ENCODE measurements around the gene IL34. TPM values are rescaled to one million over a fixed set of nuclear protein-coding genes. Genes with fewer than 3 reads are reported as not detected.
"Not testable (repeated sequence)": the region's sequence is repeated elsewhere in the genome, so short reads cannot be mapped to it uniquely, and the experiment has no call there.

The IL34 gene
- total and polyA plus RNA-seq, 4 donors: 4.0 to 13.4 (median 7.7) TPM

DNA sequence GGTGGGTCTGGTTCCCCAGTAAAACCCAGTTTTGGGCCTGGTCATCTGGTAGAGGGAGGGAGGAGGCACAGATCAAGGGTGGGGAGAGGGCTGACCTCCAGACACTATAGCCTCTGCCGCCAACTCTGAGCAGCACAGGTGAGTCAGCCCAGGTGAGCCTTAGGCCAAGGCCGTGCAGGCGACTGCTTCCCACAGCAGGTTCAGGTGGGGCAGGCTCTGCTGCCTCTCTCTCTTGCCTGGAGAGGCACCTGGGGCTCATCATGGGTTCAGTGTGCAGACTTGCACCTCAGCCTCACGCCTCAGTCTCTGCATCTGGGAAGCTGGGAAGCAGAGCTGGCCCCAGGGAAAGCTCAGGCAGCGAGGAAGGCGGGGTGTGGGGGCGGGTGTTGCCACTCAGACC, 37.8 kb upstream of the IL34 start:
- DNase-seq (ENCODE audit: low read depth in 4 of 6, low spot score in 6 of 6): no peak
- no peaks in the 10 kb centered on the region for H3K9me3 ChIP-seq (ENCODE audit: control insufficient read depth, insufficient read depth, low read length)
- H3K4me1 ChIP-seq (ENCODE audit: control insufficient read depth, insufficient read depth, low read length): peaks cover 8% of the 10 kb centered on the region
- H3K27ac ChIP-seq (ENCODE audit: low read depth, low read length): no peak overlapping the region
- no peaks in the 10 kb centered on the region for H3K36me3 ChIP-seq (ENCODE audit: control insufficient read depth, insufficient read depth, low read length)
- WGBS (ENCODE audit: insufficient coverage): 89% methylated on average over 7 of the region's 7 CpGs
- no peak overlapping the region for H3K4me3 ChIP-seq (ENCODE audit: low read depth, low read length)
- no peaks in the 10 kb centered on the region for H3K27me3 ChIP-seq (ENCODE audit: control insufficient read depth, insufficient read depth, low read length)

- peak in 1 of 6 donors; percentile 38 for DNase-seq (ENCODE audit: low read depth in 4 of 6, low spot score in 6 of 6)
- Histone ChIP-seq H3K4me3 (ENCODE audit: low read depth, low read length) (no peak overlapping the region), H3K27me3 (ENCODE audit: control insufficient read depth, insufficient read depth, low read length) (no peaks in the 10 kb centered on the region), H3K27ac (ENCODE audit: low read depth, low read length) (no peak overlapping the region), H3K4me1 (ENCODE audit: control insufficient read depth, insufficient read depth, low read length) (peaks cover 8% of the 10 kb centered on the region), H3K9me3 (ENCODE audit: control insufficient read depth, insufficient read depth, low read length) (no peaks in the 10 kb centered on the region), H3K36me3 (ENCODE audit: control insufficient read depth, insufficient read depth, low read length) (no peaks in the 10 kb centered on the region)
- 74% methylated on average over 13 of the region's 18 CpGs for WGBS (ENCODE audit: insufficient coverage)
These were observed 35.8 kb upstream of the IL34 start for GRCh38 chr16:70610273-70611223.

GRCh38 chr16:70611224-70611598, 35.1 kb upstream of the IL34 start:
- Histone ChIP-seq H3K27ac (ENCODE audit: low read depth, low read length) (no peak overlapping the region), H3K4me3 (ENCODE audit: low read depth, low read length) (no peak overlapping the region), H3K9me3 (ENCODE audit: control insufficient read depth, insufficient read depth, low read length) (no peaks in the 10 kb centered on the region), H3K27me3 (ENCODE audit: control insufficient read depth, insufficient read depth, low read length) (no peaks in the 10 kb centered on the region), H3K36me3 (ENCODE audit: control insufficient read depth, insufficient read depth, low read length) (no peaks in the 10 kb centered on the region), H3K4me1 (ENCODE audit: control insufficient read depth, insufficient read depth, low read length) (peaks cover 8% of the 10 kb centered on the region)
- DNase-seq (ENCODE audit: low read depth in 4 of 6, low spot score in 6 of 6): no peak
- WGBS (ENCODE audit: insufficient coverage): 80% methylated on average over 4 of the region's 5 CpGs

DNA sequence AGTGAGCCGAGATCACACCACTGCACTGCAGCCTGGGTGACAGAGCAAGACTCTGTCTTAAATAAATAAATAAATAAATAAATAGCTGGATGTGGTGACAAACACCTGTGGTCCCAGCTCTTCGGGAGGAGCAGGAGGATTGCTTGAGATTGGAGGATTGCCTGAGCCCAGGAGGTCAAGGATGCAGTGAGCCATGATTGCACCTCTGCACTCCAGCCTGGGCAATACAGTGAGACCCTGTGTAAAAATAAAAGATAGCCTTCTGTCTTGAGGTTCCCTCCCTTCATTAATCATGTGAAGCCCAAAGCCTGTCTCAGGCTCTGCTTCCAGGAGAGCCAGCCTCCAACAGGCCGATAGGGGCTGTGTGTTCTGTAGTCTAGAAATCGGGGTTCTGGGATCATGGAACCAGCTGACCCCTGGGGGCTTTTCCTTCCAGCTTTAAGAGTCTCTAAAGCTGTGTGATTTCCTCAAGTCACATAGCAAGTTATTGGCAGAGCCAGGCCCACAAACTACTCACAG, 34.5 kb upstream of the IL34 start:
- Histone ChIP-seq H3K27ac (ENCODE audit: low read depth, low read length) (no peak overlapping the region), H3K36me3 (ENCODE audit: control insufficient read depth, insufficient read depth, low read length) (no peaks in the 10 kb centered on the region)

DNA sequence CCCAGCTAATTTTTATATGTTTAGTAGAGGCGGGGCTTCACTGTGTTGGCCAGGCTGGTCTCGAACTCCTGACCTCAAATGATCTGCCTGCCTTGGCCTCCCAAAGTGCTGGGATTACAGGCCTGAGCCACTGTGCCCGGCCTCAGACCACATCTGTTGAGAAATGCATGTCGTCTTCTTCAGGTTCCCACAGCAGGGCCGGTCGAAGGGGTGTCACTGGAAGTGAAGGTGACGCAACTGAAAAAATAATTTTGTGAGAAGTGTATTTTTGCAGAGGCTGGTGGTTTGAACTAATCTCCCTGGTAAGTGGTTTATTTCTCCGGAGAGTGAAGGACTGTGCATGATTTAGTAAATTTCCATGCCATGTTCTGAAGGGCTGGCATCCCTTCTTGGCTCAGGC, 33.4 kb upstream of the IL34 start:
- no peak for DNase-seq (ENCODE audit: low read depth in 4 of 6, low spot score in 6 of 6)
- H3K36me3 ChIP-seq (ENCODE audit: control insufficient read depth, insufficient read depth, low read length): no peaks in the 10 kb centered on the region
- H3K27me3 ChIP-seq (ENCODE audit: control insufficient read depth, insufficient read depth, low read length): no peaks in the 10 kb centered on the region
- H3K27ac ChIP-seq (ENCODE audit: low read depth, low read length): no peak overlapping the region
- H3K4me3 ChIP-seq (ENCODE audit: low read depth, low read length): no peak overlapping the region
- no peaks in the 10 kb centered on the region for H3K9me3 ChIP-seq (ENCODE audit: control insufficient read depth, insufficient read depth, low read length)
- H3K4me1 ChIP-seq (ENCODE audit: control insufficient read depth, insufficient read depth, low read length): peaks cover 8% of the 10 kb centered on the region
- WGBS (ENCODE audit: insufficient coverage): 87% methylated on average over 8 of the region's 8 CpGs

More for the DNA sequence above, 34.5 kb upstream of the IL34 start:
- no peak for DNase-seq (ENCODE audit: low read depth in 4 of 6, low spot score in 6 of 6)
- Histone ChIP-seq H3K4me1 (ENCODE audit: control insufficient read depth, insufficient read depth, low read length) (peaks cover 8% of the 10 kb centered on the region), H3K4me3 (ENCODE audit: low read depth, low read length) (no peak overlapping the region), H3K9me3 (ENCODE audit: control insufficient read depth, insufficient read depth, low read length) (no peaks in the 10 kb centered on the region), H3K27me3 (ENCODE audit: control insufficient read depth, insufficient read depth, low read length) (no peaks in the 10 kb centered on the region)
- WGBS (ENCODE audit: insufficient coverage): 63% methylated on average over 2 of the region's 4 CpGs

DNA sequence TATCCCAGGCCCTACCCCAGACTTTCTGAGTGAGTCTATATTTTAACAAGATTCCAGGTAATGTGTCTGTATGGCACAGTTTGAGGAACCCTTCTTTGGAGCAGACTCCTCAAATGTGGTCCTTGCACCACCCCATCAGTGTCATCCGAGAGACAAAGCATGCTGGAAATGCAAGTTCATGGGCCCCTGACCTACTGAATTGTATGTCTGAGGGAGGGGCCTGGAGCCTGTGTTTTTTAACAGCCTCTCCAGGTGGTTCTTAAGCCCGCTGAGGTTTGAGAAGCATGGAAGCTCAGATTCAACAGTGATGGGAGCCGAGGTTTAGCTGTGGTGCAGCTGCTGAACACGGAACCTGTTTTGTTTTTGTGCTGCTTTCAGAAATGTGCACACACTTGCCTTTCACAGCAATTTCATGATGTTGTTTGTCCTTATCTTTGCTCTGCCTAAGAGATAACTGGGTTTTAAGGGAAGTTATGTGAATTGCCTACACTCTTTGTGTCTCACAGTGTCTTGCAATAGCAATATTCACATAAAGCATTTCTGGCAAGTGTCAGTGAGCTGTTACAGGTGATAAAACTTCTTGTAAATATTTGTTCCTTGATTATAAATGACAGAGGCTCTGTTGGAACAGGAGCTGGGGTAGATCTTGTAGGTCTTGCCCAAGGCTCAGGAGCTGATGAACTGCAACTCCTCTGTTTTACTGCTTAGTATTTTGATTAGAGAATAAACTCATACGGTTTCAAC, 32.0 kb upstream of the IL34 start:
- no peak for DNase-seq (ENCODE audit: low read depth in 4 of 6, low spot score in 6 of 6)
- Histone ChIP-seq H3K4me3 (ENCODE audit: low read depth, low read length) (no peak overlapping the region), H3K4me1 (ENCODE audit: control insufficient read depth, insufficient read depth, low read length) (peaks cover 8% of the 10 kb centered on the region), H3K27me3 (ENCODE audit: control insufficient read depth, insufficient read depth, low read length) (no peaks in the 10 kb centered on the region), H3K9me3 (ENCODE audit: control insufficient read depth, insufficient read depth, low read length) (no peaks in the 10 kb centered on the region), H3K36me3 (ENCODE audit: control insufficient read depth, insufficient read depth, low read length) (no peaks in the 10 kb centered on the region), H3K27ac (ENCODE audit: low read depth, low read length) (no peak overlapping the region)
- WGBS (ENCODE audit: insufficient coverage): 61% methylated on average over 3 of the region's 5 CpGs

- Histone ChIP-seq H3K36me3 (ENCODE audit: control insufficient read depth, insufficient read depth, low read length) (no peaks in the 10 kb centered on the region), H3K4me3 (ENCODE audit: low read depth, low read length) (no peak overlapping the region), H3K27me3 (ENCODE audit: control insufficient read depth, insufficient read depth, low read length) (no peaks in the 10 kb centered on the region), H3K4me1 (ENCODE audit: control insufficient read depth, insufficient read depth, low read length) (peaks cover under 1% of the 10 kb centered on the region), H3K9me3 (ENCODE audit: control insufficient read depth, insufficient read depth, low read length) (no peaks in the 10 kb centered on the region), H3K27ac (ENCODE audit: low read depth, low read length) (no peak overlapping the region)
- peak in 2 of 6 donors; percentile 18 to 72 for DNase-seq (ENCODE audit: low read depth in 4 of 6, low spot score in 6 of 6)
- WGBS (ENCODE audit: insufficient coverage): 37% methylated on average over 2 of the region's 5 CpGs
These were observed 30.4 kb upstream of the IL34 start for GRCh38 chr16:70615945-70616344.

GRCh38 chr16:70621864-70622263, 24.5 kb upstream of the IL34 start:
- H3K27me3 ChIP-seq (ENCODE audit: control insufficient read depth, insufficient read depth, low read length); H3K4me1 ChIP-seq (ENCODE audit: control insufficient read depth, insufficient read depth, low read length); H3K9me3 ChIP-seq (ENCODE audit: control insufficient read depth, insufficient read depth, low read length); DNase-seq (ENCODE audit: low read depth in 4 of 6, low spot score in 6 of 6); H3K27ac ChIP-seq (ENCODE audit: low read depth, low read length); H3K36me3 ChIP-seq (ENCODE audit: control insufficient read depth, insufficient read depth, low read length); H3K4me3 ChIP-seq (ENCODE audit: low read depth, low read length): not testable (repeated sequence)
- WGBS (ENCODE audit: insufficient coverage): no CpG with 5 or more reads among the region's 3 CpGs

- DNase-seq (ENCODE audit: low read depth in 4 of 6, low spot score in 6 of 6): no peak
- no CpG with 5 or more reads among the region's 3 CpGs for WGBS (ENCODE audit: insufficient coverage)
These were observed 18.7 kb upstream of the IL34 start for GRCh38 chr16:70627696-70628095.

More at GRCh38 chr16:70627696-70628095, 18.7 kb upstream of the IL34 start:
- H3K9me3 ChIP-seq (ENCODE audit: control insufficient read depth, insufficient read depth, low read length): no peaks in the 10 kb centered on the region
- no peaks in the 10 kb centered on the region for H3K4me1 ChIP-seq (ENCODE audit: control insufficient read depth, insufficient read depth, low read length)
- no peak overlapping the region for H3K4me3 ChIP-seq (ENCODE audit: low read depth, low read length)
- no peaks in the 10 kb centered on the region for H3K36me3 ChIP-seq (ENCODE audit: control insufficient read depth, insufficient read depth, low read length)
- H3K27ac ChIP-seq (ENCODE audit: low read depth, low read length): no peak overlapping the region
- H3K27me3 ChIP-seq (ENCODE audit: control insufficient read depth, insufficient read depth, low read length): no peaks in the 10 kb centered on the region

Measured in spinal cord (tissue), 10 donors.